ENCODE results near the gene DYNC1I2.
A peak's percentile ranks its signal among the peaks of the same experiment; 100 is the strongest.

- peak; percentile 33; the same call in 1 of the 2 replicates for TF ChIP-seq CTCF (IDR thresholded peaks at IDR 0.05)
- no peak for TF ChIP-seq POLR2AphosphoS5 (IDR thresholded peaks at IDR 0.05; ENCODE audit: low read depth, low read length)
Observed at GRCh38 chr2:171706152-171706803, 19.0 kb downstream of the DYNC1I2 start.

Measured in Panc1 (cell line).